T-helper 17 cell (primary cell): ENCODE results near the gene KIFC1. TPM values are rescaled to one million over a fixed set of nuclear protein-coding genes. Genes with fewer than 3 reads are reported as not detected.

Experiments used
- ATAC-seq: fragments of 150-1000 bp; cut with Tn5 transposase; 2 replicates; pipeline ENCODE4 v1.10.0; 2021; ENCODE audit warnings: mild to moderate bottlenecking, moderate library complexity
- DNase-seq, 3 donors: peaks; one replicate each; pipeline versions ENCODE4 v3.0.0 to v3.0.0-alpha.2; 2020 to 2021
- H3K9me3 ChIP-seq: one replicate; pipeline ENCODE4 v1.7.0; 2013; ENCODE audit warnings: low read length, mild to moderate bottlenecking; ENCODE audit not compliant: control insufficient read depth, poor library complexity, severe bottlenecking
- H3K27ac Mint-ChIP-seq: one replicate; pipeline ENCODE4 v1.8.0; 2022; ENCODE audit warnings: mild to moderate bottlenecking, moderate library complexity, mixed read lengths
- H3K27me3 Mint-ChIP-seq: one replicate; pipeline ENCODE4 v1.8.0; 2022; ENCODE audit warnings: mixed read lengths
- H3K36me3 Mint-ChIP-seq: one replicate; pipeline ENCODE4 v1.8.0; 2022; ENCODE audit warnings: low read depth, mixed read lengths
- H3K4me1 Mint-ChIP-seq: one replicate; pipeline ENCODE4 v1.8.0; 2022; ENCODE audit warnings: mild to moderate bottlenecking, mixed read lengths
- H3K4me3 Mint-ChIP-seq: one replicate; pipeline ENCODE4 v1.8.0; 2022; ENCODE audit warnings: mild to moderate bottlenecking, moderate library complexity, mixed read lengths
- total RNA-seq, 4 donors: library from RNA in 2 of 4; stranded (reverse) in 2 of 4; gene quantifications; one replicate each; pipeline ENCODE4 v1.2.3 and lab custom pipeline; 2022 to 2026

Gene KIFC1
- total RNA-seq, 2 donors from 2014 or later = 1.3 to 3.7 TPM

GRCh38 chr6:33428224-33428965 is 36.8 kb downstream of the KIFC1 start:
- no peak for DNase-seq
- Mint-ChIP-seq H3K4me1 (peaks cover 78% of the 10 kb centered on the region), H3K27ac (peak overlapping the region; percentile 100), H3K27me3 (no peaks in the 10 kb centered on the region), H3K4me3 (peak overlapping the region; percentile 93), H3K36me3 (peaks cover 8% of the 10 kb centered on the region)
- no peak for ATAC-seq
- H3K9me3 ChIP-seq = no peaks in the 10 kb centered on the region

- Mint-ChIP-seq H3K27ac (peak overlapping the region; percentile 100), H3K36me3 (peaks cover 12% of the 10 kb centered on the region), H3K4me1 (peaks cover 79% of the 10 kb centered on the region), H3K4me3 (peak overlapping the region; percentile 93), H3K27me3 (no peaks in the 10 kb centered on the region)
- DNase-seq (no peak), ATAC-seq (no peak)
- H3K9me3 ChIP-seq = no peaks in the 10 kb centered on the region
These were observed 37.5 kb downstream of the KIFC1 start for GRCh38 chr6:33428966-33429749.

- H3K4me3 Mint-ChIP-seq = peak overlapping the region; percentile 93
- peak overlapping the region; percentile 100 for H3K27ac Mint-ChIP-seq
- H3K27me3 Mint-ChIP-seq = no peaks in the 10 kb centered on the region
- peaks cover 75% of the 10 kb centered on the region for H3K4me1 Mint-ChIP-seq
- H3K36me3 Mint-ChIP-seq = peaks cover 13% of the 10 kb centered on the region
- no peaks in the 10 kb centered on the region for H3K9me3 ChIP-seq
- ATAC-seq (no peak), DNase-seq (no peak)
These were observed 38.1 kb downstream of the KIFC1 start for GRCh38 chr6:33429750-33430052.

- Mint-ChIP-seq H3K36me3 (peaks cover 10% of the 10 kb centered on the region), H3K4me3 (peak overlapping the region; percentile 93), H3K4me1 (peaks cover 71% of the 10 kb centered on the region), H3K27me3 (no peaks in the 10 kb centered on the region), H3K27ac (peak overlapping the region; percentile 100)
- ATAC-seq (peak; percentile 4), DNase-seq (no peak)
- no peaks in the 10 kb centered on the region for H3K9me3 ChIP-seq
These were observed 38.7 kb downstream of the KIFC1 start for GRCh38 chr6:33430334-33430733.

GRCh38 chr6:33430991-33431879 is 39.6 kb downstream of the KIFC1 start:
- no peaks in the 10 kb centered on the region for H3K27me3 Mint-ChIP-seq
- H3K9me3 ChIP-seq = no peaks in the 10 kb centered on the region
- peaks cover 67% of the 10 kb centered on the region for H3K4me1 Mint-ChIP-seq
- peak overlapping the region; percentile 100 for H3K27ac Mint-ChIP-seq
- peaks cover 10% of the 10 kb centered on the region for H3K36me3 Mint-ChIP-seq
- DNase-seq (peak; percentile 68 to 73 (median 70)), ATAC-seq (peak; percentile 65)
- H3K4me3 Mint-ChIP-seq = peak overlapping the region; percentile 93

GRCh38 chr6:33431880-33432541 is 40.4 kb downstream of the KIFC1 start:
- ATAC-seq = no peak
- H3K9me3 ChIP-seq = no peaks in the 10 kb centered on the region
- Mint-ChIP-seq H3K4me1 (peaks cover 60% of the 10 kb centered on the region), H3K27ac (peak overlapping the region; percentile 100), H3K36me3 (peaks cover 12% of the 10 kb centered on the region), H3K4me3 (peak overlapping the region; percentile 79), H3K27me3 (no peaks in the 10 kb centered on the region)
- DNase-seq = no peak

- Mint-ChIP-seq H3K4me1 (peaks cover 55% of the 10 kb centered on the region), H3K27ac (peak overlapping the region; percentile 100), H3K4me3 (peak overlapping the region; percentile 81), H3K27me3 (no peaks in the 10 kb centered on the region), H3K36me3 (peaks cover 14% of the 10 kb centered on the region)
- ATAC-seq (no peak), DNase-seq (no peak)
- H3K9me3 ChIP-seq = no peaks in the 10 kb centered on the region
These were observed 40.9 kb downstream of the KIFC1 start for GRCh38 chr6:33432546-33432945.

- H3K27me3 Mint-ChIP-seq = no peaks in the 10 kb centered on the region
- H3K27ac Mint-ChIP-seq = peak overlapping the region; percentile 100
- ATAC-seq (no peak), DNase-seq (no peak)
- H3K9me3 ChIP-seq = no peaks in the 10 kb centered on the region
- H3K4me1 Mint-ChIP-seq = peaks cover 55% of the 10 kb centered on the region
- H3K36me3 Mint-ChIP-seq = peaks cover 14% of the 10 kb centered on the region
- peak overlapping the region; percentile 81 for H3K4me3 Mint-ChIP-seq
These were observed 41.4 kb downstream of the KIFC1 start for GRCh38 chr6:33433001-33433543.

GRCh38 chr6:33433544-33434191 is 42.0 kb downstream of the KIFC1 start:
- Mint-ChIP-seq H3K27me3 (no peaks in the 10 kb centered on the region), H3K27ac (peak overlapping the region; percentile 100), H3K4me1 (peaks cover 50% of the 10 kb centered on the region), H3K4me3 (no peak overlapping the region), H3K36me3 (peaks cover 14% of the 10 kb centered on the region)
- H3K9me3 ChIP-seq = no peaks in the 10 kb centered on the region
- ATAC-seq = no peak
- DNase-seq = no peak

- ATAC-seq = no peak
These were observed 43.3 kb downstream of the KIFC1 start for GRCh38 chr6:33434961-33435360.

GRCh38 chr6:33437666-33438065 is 46.0 kb downstream of the KIFC1 start:
- Mint-ChIP-seq H3K27me3 (no peaks in the 10 kb centered on the region), H3K4me1 (peaks cover 34% of the 10 kb centered on the region), H3K4me3 (no peak overlapping the region), H3K36me3 (peaks cover 22% of the 10 kb centered on the region), H3K27ac (no peak overlapping the region)
- H3K9me3 ChIP-seq = no peaks in the 10 kb centered on the region
- no peak for DNase-seq
- no peak for ATAC-seq

More at GRCh38 chr6:33434961-33435360, 43.3 kb downstream of the KIFC1 start:
- no peak overlapping the region for H3K4me3 Mint-ChIP-seq
- peaks cover 47% of the 10 kb centered on the region for H3K4me1 Mint-ChIP-seq
- H3K9me3 ChIP-seq = no peaks in the 10 kb centered on the region
- peaks cover 19% of the 10 kb centered on the region for H3K36me3 Mint-ChIP-seq
- no peaks in the 10 kb centered on the region for H3K27me3 Mint-ChIP-seq
- no peak for DNase-seq
- no peak overlapping the region for H3K27ac Mint-ChIP-seq

GRCh38 chr6:33438978-33439594 is 47.5 kb downstream of the KIFC1 start:
- Mint-ChIP-seq H3K4me1 (peaks cover 23% of the 10 kb centered on the region), H3K36me3 (peaks cover 15% of the 10 kb centered on the region), H3K4me3 (no peak overlapping the region), H3K27ac (peak overlapping the region; percentile 74), H3K27me3 (no peaks in the 10 kb centered on the region)
- ATAC-seq = no peak
- DNase-seq = no peak
- no peaks in the 10 kb centered on the region for H3K9me3 ChIP-seq
